NB4 (cell line): Measurements from ENCODE around the gene KCNC2.

Experiments
- CTCF ChIP-seq: IDR thresholded peaks from one replicate; pipeline ENCODE4 v1.5.1; 2012; ENCODE audit warnings: low read depth, low read length
- MAX ChIP-seq: IDR thresholded peaks from 2 replicates; pipeline ENCODE4 v1.6.1; 2011; ENCODE audit warnings: low read depth, low read length
- MYC ChIP-seq: IDR thresholded peaks from 2 replicates; pipeline ENCODE4 v1.6.1; 2011; ENCODE audit warnings: low read depth, low read length
- POLR2A ChIP-seq: IDR thresholded peaks from 2 replicates; pipeline ENCODE4 v1.6.1; 2011; ENCODE audit warnings: mild to moderate bottlenecking; ENCODE audit not compliant: insufficient read length; ENCODE audit errors: extremely low read depth

DNA sequence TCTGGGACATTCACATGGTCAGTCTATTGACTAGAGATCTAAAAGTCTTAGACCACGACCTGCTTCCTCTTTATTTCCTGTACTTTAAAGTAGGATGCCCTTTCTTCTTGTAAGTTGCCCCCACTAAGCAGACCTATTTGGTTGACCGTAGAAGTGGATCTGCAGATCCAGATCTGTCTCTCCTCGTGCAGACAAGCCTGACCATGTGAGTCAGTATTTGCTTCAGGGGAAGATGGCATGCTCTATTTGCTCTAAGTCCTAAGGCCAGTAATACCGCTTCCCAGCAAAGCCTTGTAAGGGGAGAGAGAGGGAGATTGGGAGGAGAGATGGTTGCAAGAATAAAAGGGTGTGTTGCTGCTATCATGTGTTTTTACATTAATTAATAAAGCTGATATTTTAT is 46.8 kb downstream of the KCNC2 start:
- TF ChIP-seq POLR2A: no peak
- no peak for TF ChIP-seq CTCF
- no peak for TF ChIP-seq MYC
- TF ChIP-seq MAX: no peak
